Measurements from ENCODE around the gene PAK6.

Gene PAK6

DNA sequence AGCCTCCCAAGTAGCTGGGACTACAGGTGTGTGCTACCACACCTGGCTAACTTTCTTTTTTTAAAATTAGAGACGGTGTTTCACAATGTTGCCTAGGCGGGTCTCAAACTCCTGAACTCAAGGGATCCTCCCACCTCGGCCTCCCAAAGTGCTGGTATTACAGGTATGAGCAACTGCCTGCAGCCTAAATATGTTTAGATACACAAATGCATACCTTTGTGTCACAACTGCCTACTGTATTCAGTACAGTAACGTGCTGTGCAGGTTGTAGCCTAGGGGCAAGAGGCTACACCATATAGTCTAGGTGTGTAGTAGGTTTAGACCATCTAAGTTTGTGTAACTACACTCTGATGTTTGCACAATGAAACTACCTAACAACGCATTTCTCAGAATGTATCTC, 9.5 kb upstream of the PAK6 start:
- no peaks in the 10 kb centered on the region for H3K79me2 ChIP-seq (ENCODE audit: insufficient read depth, low read length)
- H3K9me3 ChIP-seq (ENCODE audit: insufficient read depth, low read length, severe bottlenecking), result no peaks in the 10 kb centered on the region
- no peaks in the 10 kb centered on the region for H4K20me1 ChIP-seq (ENCODE audit: insufficient read depth, low read length)
- no peak overlapping the region for H2AFZ ChIP-seq (ENCODE audit: low read depth, low read length)
- no peak overlapping the region for H3K27ac ChIP-seq (ENCODE audit: low read length)
- H3K9ac ChIP-seq (ENCODE audit: low read depth, low read length), result no peak overlapping the region
- no peaks in the 10 kb centered on the region for H3K27me3 ChIP-seq (ENCODE audit: insufficient read depth, low read length, poor library complexity)
- peaks cover 56% of the 10 kb centered on the region for H3K36me3 ChIP-seq (ENCODE audit: insufficient read depth, low read length)
- ATAC-seq (ENCODE audit: insufficient read depth, low read depth) (no peak), DNase-seq (no peak)
- H3K4me3 ChIP-seq (ENCODE audit: low read depth in 1 of 2, low read length in 2 of 2), result no peak overlapping the region
- H3K4me1 ChIP-seq (ENCODE audit: insufficient read depth, low read length), result no peaks in the 10 kb centered on the region
- no peak overlapping the region for H3K4me2 ChIP-seq (ENCODE audit: insufficient read depth, low read length)
- TF ChIP-seq, protein P1, sequence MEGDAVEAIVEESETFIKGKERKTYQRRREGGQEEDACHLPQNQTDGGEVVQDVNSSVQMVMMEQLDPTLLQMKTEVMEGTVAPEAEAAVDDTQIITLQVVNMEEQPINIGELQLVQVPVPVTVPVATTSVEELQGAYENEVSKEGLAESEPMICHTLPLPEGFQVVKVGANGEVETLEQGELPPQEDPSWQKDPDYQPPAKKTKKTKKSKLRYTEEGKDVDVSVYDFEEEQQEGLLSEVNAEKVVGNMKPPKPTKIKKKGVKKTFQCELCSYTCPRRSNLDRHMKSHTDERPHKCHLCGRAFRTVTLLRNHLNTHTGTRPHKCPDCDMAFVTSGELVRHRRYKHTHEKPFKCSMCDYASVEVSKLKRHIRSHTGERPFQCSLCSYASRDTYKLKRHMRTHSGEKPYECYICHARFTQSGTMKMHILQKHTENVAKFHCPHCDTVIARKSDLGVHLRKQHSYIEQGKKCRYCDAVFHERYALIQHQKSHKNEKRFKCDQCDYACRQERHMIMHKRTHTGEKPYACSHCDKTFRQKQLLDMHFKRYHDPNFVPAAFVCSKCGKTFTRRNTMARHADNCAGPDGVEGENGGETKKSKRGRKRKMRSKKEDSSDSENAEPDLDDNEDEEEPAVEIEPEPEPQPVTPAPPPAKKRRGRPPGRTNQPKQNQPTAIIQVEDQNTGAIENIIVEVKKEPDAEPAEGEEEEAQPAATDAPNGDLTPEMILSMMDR (IDR thresholded peaks at IDR 0.05; ENCODE audit: borderline replicate concordance, extremely low read depth, low read length, poor library complexity, severe bottlenecking), result no peak
- no peak for TF ChIP-seq EZH2 (IDR thresholded peaks at IDR 0.05; ENCODE audit: borderline replicate concordance, low read depth, low read length, severe bottlenecking)

DNA sequence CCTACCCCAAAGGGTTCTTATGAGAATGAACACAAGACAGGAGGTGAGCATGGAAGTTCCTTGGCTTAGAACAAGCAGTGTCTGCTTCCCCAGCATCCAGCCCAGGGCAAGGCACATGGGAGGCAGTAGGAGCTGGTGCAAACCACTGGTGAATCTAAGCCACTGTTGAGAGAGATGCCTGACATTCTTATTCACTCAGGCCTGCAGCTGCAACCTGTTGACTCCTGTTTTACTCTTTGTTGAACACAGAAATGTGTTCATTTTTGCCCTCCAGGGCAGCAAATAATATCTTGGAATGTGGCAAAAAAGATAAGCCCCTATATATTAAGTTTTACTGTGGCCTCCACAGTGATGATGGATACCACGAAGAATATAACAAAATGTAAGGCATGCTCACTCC, 8.9 kb upstream of the PAK6 start:
- Histone ChIP-seq H2AFZ (ENCODE audit: low read depth, low read length) (no peak overlapping the region), H3K36me3 (ENCODE audit: insufficient read depth, low read length) (peaks cover 50% of the 10 kb centered on the region), H3K27me3 (ENCODE audit: insufficient read depth, low read length, poor library complexity) (no peaks in the 10 kb centered on the region), H3K27ac (ENCODE audit: low read length) (no peak overlapping the region), H3K9ac (ENCODE audit: low read depth, low read length) (no peak overlapping the region), H3K4me1 (ENCODE audit: insufficient read depth, low read length) (no peaks in the 10 kb centered on the region), H4K20me1 (ENCODE audit: insufficient read depth, low read length) (no peaks in the 10 kb centered on the region), H3K79me2 (ENCODE audit: insufficient read depth, low read length) (no peaks in the 10 kb centered on the region), H3K4me3 (ENCODE audit: low read depth in 1 of 2, low read length in 2 of 2) (no peak overlapping the region), H3K4me2 (ENCODE audit: insufficient read depth, low read length) (no peak overlapping the region), H3K9me3 (ENCODE audit: insufficient read depth, low read length, severe bottlenecking) (no peaks in the 10 kb centered on the region)
- DNase-seq (no peak), ATAC-seq (ENCODE audit: insufficient read depth, low read depth) (no peak)
- no peak for TF ChIP-seq EZH2 (IDR thresholded peaks at IDR 0.05; ENCODE audit: borderline replicate concordance, low read depth, low read length, severe bottlenecking)
- TF ChIP-seq, protein P1 (IDR thresholded peaks at IDR 0.05; ENCODE audit: borderline replicate concordance, extremely low read depth, low read length, poor library complexity, severe bottlenecking), result no peak

DNA sequence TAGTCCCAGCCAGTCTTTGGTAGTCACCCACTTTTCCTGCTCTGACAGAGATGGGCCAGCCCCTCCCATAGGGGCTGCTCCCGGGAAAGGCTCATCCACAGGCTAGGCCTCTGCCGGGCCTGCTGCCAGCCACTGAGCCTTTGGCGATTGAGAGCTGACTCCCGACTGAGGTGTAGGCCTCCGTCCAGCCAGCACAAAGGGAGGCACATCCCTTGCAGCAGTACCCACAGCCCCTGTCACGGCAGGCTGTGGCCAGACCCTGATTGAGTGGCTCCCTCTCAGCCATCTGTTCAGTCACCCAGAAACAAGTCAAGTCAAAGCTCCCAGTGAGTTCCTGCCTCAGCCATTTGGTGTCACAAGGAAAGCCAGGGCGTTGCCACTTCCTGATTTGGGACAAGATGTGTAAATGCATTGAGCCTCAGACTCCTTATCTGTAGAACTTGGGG, 6.2 kb upstream of the PAK6 start:
- no peaks in the 10 kb centered on the region for H4K20me1 ChIP-seq (ENCODE audit: insufficient read depth, low read length)
- no peak overlapping the region for H2AFZ ChIP-seq (ENCODE audit: low read depth, low read length)
- no peak overlapping the region for H3K4me3 ChIP-seq (ENCODE audit: low read depth in 1 of 2, low read length in 2 of 2)
- H3K27ac ChIP-seq (ENCODE audit: low read length), result no peak overlapping the region
- ATAC-seq (ENCODE audit: insufficient read depth, low read depth) (no peak), DNase-seq (no peak)
- no peak overlapping the region for H3K4me2 ChIP-seq (ENCODE audit: insufficient read depth, low read length)
- no peaks in the 10 kb centered on the region for H3K9me3 ChIP-seq (ENCODE audit: insufficient read depth, low read length, severe bottlenecking)
- no peaks in the 10 kb centered on the region for H3K27me3 ChIP-seq (ENCODE audit: insufficient read depth, low read length, poor library complexity)
- no peaks in the 10 kb centered on the region for H3K4me1 ChIP-seq (ENCODE audit: insufficient read depth, low read length)
- TF ChIP-seq, protein P1 (IDR thresholded peaks at IDR 0.05; ENCODE audit: borderline replicate concordance, extremely low read depth, low read length, poor library complexity, severe bottlenecking), result no peak
- H3K9ac ChIP-seq (ENCODE audit: low read depth, low read length), result no peak overlapping the region
- H3K36me3 ChIP-seq (ENCODE audit: insufficient read depth, low read length), result peaks cover 32% of the 10 kb centered on the region
- no peaks in the 10 kb centered on the region for H3K79me2 ChIP-seq (ENCODE audit: insufficient read depth, low read length)

All from DND-41 (cell line).